Omental fat pad (tissue), 4 donors: ENCODE results near the gene HEPACAM. TPM values are rescaled to one million over a fixed set of nuclear protein-coding genes. Genes with fewer than 3 reads are reported as not detected.

Experiments
- ATAC-seq: fragments of 150-250 bp; one replicate; pipeline ENCODE4 v1.9.1; 2016; ENCODE audit warnings: mild to moderate bottlenecking, moderate library complexity; ENCODE audit not compliant: low FRiP score
- DNase-seq: peaks from one replicate; pipeline ENCODE4 v3.0.0-alpha.2; 2019; ENCODE audit warnings: low spot score
- CTCF ChIP-seq, 3 donors: fragments of 450-650 bp; IDR thresholded peaks; one replicate each; pipeline ENCODE4 v1.5.1; 2016 to 2017; ENCODE audit warnings: antibody characterized with exemption in 3 of 3, mild to moderate bottlenecking in 3 of 3, moderate library complexity in 2 of 3
- total RNA-seq, 4 donors: library from RNA; depleted of rRNA; stranded (reverse); fragments of >200 nt; gene quantifications; one replicate each; pipeline ENCODE4 v1.1.0, GENCODE V29; 2016

Gene HEPACAM
- total RNA-seq, 4 donors from 2014 or later, result 8.5 to 37.3 (median 21.3) TPM

- no peak for TF ChIP-seq CTCF (IDR thresholded peaks at IDR 0.05)
- no peak for DNase-seq
- no peak for ATAC-seq
Observed at GRCh38 chr11:124943741-124944140, 7.9 kb upstream of the HEPACAM start.

GRCh38 chr11:124943254-124943616, 7.4 kb upstream of the HEPACAM start:
- ATAC-seq (no peak), DNase-seq (no peak)
- TF ChIP-seq CTCF (IDR thresholded peaks at IDR 0.05), result no peak

- DNase-seq, result no peak
- no peak for TF ChIP-seq CTCF (IDR thresholded peaks at IDR 0.05)
- ATAC-seq, result no peak
Observed at GRCh38 chr11:124942466-124943253, 6.8 kb upstream of the HEPACAM start.

GRCh38 chr11:124941703-124942102, 5.9 kb upstream of the HEPACAM start:
- ATAC-seq, result no peak
- TF ChIP-seq CTCF (IDR thresholded peaks at IDR 0.05), result no peak
- no peak for DNase-seq

- no peak for DNase-seq
Observed at GRCh38 chr11:124938970-124939369, 3.1 kb upstream of the HEPACAM start.

GRCh38 chr11:124938206-124938765, 2.4 kb upstream of the HEPACAM start:
- DNase-seq (no peak), ATAC-seq (no peak)
- no peak for TF ChIP-seq CTCF (IDR thresholded peaks at IDR 0.05)

More at GRCh38 chr11:124938970-124939369, 3.1 kb upstream of the HEPACAM start:
- no peak for ATAC-seq
- no peak for TF ChIP-seq CTCF (IDR thresholded peaks at IDR 0.05)
